Measurements from ENCODE around the gene RIOK2. TPM values are rescaled to one million over a fixed set of nuclear protein-coding genes. Genes with fewer than 3 reads are reported as not detected.

The RIOK2 gene
- polyA plus RNA-seq, 4 donors: 41.2 to 51.2 (median 45.6) TPM

GRCh38 chr5:97131139-97131710, 51.8 kb downstream of the RIOK2 start:
- no peak for DNase-seq (ENCODE audit: low read depth in 4 of 4, low spot score in 3 of 4)

- no peak for DNase-seq (ENCODE audit: low read depth in 4 of 4, low spot score in 3 of 4)
Measured at GRCh38 chr5:97127727-97128126, 55.3 kb downstream of the RIOK2 start.

- DNase-seq (ENCODE audit: low read depth in 4 of 4, low spot score in 3 of 4): no peak
Measured at GRCh38 chr5:97125125-97125683, 57.8 kb downstream of the RIOK2 start.

GRCh38 chr5:97124335-97124734, 58.7 kb downstream of the RIOK2 start:
- DNase-seq (ENCODE audit: low read depth in 4 of 4, low spot score in 3 of 4): no peak

GRCh38 chr5:97121848-97122247, 61.2 kb downstream of the RIOK2 start:
- no peak for DNase-seq (ENCODE audit: low read depth in 4 of 4, low spot score in 3 of 4)

GRCh38 chr5:97120195-97120594, 62.9 kb downstream of the RIOK2 start:
- no peak for DNase-seq (ENCODE audit: low read depth in 4 of 4, low spot score in 3 of 4)

- no peak for DNase-seq (ENCODE audit: low read depth in 4 of 4, low spot score in 3 of 4)
Measured at GRCh38 chr5:97119007-97119390, 64.0 kb downstream of the RIOK2 start.

GRCh38 chr5:97118261-97119006, 64.6 kb downstream of the RIOK2 start:
- no peak for DNase-seq (ENCODE audit: low read depth in 4 of 4, low spot score in 3 of 4)

- DNase-seq (ENCODE audit: low read depth in 4 of 4, low spot score in 3 of 4): no peak
Measured at GRCh38 chr5:97115932-97116331, 67.1 kb downstream of the RIOK2 start.

GRCh38 chr5:97112230-97112629, 70.8 kb downstream of the RIOK2 start:
- no peak for DNase-seq (ENCODE audit: low read depth in 4 of 4, low spot score in 3 of 4)

GRCh38 chr5:97111616-97112015, 71.4 kb downstream of the RIOK2 start:
- DNase-seq (ENCODE audit: low read depth in 4 of 4, low spot score in 3 of 4): no peak

GRCh38 chr5:97111004-97111403, 72.0 kb downstream of the RIOK2 start:
- DNase-seq (ENCODE audit: low read depth in 4 of 4, low spot score in 3 of 4): no peak

Other genes with a start within 250 kb of the RIOK2 start
- 10 to 100 TPM; 24.3 to 28.7 (median 26.3) TPM for gene LNPEP, start 247.2 kb downstream of the RIOK2 start, polyA plus RNA-seq (ENCODE audit: insufficient read length in 4 of 4)
- 1 to 10 TPM; 3.4 to 6.1 (median 4.8) TPM for gene LIX1, start 40.6 kb downstream of the RIOK2 start, polyA plus RNA-seq (ENCODE audit: insufficient read length in 4 of 4)